Muscle of arm (tissue), 12 donors: ENCODE results near the gene OSBPL1A. TPM values are rescaled to one million over a fixed set of nuclear protein-coding genes. Genes with fewer than 3 reads are reported as not detected.
A peak's percentile ranks its signal among the peaks of the same experiment; 100 is the strongest.

Experiments used
- DNase-seq: peaks from one replicate; pipeline ENCODE4 v3.0.0-alpha.2; 2013
- polyA plus RNA-seq, 12 donors: library from polyadenylated mRNA; unstranded; fragments of 120-200 nt; gene quantifications; one replicate each; pipeline ENCODE4 v1.2.1, GENCODE V29; 2013; ENCODE audit not compliant: insufficient read length in 12 of 12

OSBPL1A gene
- polyA plus RNA-seq, 12 donors: 51.1 to 81.2 (median 59.8) TPM; not detected in 1

GRCh38 chr18:24346254-24346653 lies 51.4 kb downstream of the OSBPL1A start:
- no peak for DNase-seq

DNA sequence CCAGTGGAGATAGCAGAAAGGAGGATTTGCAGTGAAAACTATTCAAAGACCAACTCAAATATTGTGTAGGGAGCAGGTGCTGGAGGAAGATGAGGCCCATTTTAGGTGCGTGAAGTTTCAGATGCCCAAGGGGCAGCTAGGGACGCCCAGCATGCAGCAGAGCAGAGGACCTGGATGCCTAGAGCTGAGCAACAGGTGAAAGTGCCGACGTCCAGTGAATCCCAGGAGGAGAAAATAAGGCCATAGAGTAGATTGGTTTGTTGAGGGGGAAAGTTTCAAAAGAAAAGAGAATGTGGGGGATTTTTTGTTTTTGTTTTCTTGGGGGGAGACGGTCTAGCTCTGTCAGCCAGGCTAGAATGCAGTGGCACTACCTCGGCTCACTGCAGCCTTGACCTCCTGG lies 53.1 kb downstream of the OSBPL1A start:
- no peak for DNase-seq

DNA sequence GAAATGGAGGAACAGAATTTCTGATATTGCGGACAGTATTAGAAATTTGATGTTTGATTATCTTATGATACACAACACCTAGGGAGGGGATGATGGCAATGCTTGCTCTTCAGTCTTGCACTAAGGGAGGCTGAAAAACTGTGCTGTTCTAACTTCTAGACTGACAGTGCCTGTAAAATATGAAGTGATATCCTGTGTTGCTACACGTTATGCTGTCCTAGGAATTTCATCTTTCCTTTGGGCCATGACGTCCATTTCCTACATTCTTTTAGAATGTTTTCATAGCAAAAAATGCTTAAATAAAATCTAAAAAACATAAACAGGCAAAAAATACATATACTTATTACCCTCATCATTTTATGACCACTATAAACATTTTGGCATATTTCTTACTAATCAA lies 55.3 kb downstream of the OSBPL1A start:
- no peak for DNase-seq

- DNase-seq: no peak
Measured at GRCh38 chr18:24341361-24341760, 56.3 kb downstream of the OSBPL1A start.

DNA sequence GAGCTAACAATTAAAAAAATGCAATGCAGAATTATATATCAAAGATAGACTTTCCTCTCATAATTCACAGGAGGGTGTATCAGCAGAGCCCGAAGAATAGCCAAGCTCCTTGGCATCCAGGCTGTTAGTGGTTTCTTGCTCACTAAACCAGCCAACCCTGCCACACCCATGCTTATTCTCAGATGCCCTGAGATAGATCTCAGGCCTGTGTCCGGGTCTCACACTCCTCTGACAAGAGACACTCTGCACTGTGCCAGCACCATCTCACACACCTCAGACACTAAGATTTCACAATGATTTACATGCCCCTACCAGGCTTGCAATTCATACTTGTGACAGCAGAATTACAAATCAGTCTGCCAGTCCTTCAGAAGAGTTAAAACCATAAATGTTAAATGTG lies 64.5 kb downstream of the OSBPL1A start:
- DNase-seq: no peak

- DNase-seq: no peak
Measured at GRCh38 chr18:24326211-24326610, 71.4 kb downstream of the OSBPL1A start.

DNA sequence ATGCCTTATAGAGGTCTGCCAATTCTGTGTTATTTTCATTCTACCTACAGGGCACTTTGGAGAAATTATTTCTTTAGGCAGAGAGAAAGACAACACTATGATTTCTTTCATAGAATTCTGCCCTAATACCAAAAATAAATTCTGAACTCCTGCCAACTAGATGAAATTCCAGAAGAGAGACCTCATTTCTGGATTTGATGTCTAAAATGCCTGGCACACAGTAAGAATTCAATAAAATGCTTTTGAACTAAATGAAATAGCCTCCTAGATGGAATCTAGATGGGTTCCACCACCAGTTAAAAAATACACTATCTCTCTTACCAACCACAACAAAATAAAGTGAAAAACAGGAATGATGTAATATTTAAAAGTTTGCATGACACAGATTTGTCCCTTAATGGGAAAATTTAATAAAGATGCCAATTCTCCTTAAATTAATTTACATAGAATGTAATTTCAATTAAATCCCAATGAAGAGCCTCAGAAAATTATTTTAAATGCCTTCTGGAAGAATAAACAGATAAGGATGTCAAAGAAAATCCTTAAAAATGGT lies 75.0 kb downstream of the OSBPL1A start:
- DNase-seq: peak; percentile 27

- DNase-seq: no peak
Measured at GRCh38 chr18:24321071-24321470, 76.6 kb downstream of the OSBPL1A start.

DNA sequence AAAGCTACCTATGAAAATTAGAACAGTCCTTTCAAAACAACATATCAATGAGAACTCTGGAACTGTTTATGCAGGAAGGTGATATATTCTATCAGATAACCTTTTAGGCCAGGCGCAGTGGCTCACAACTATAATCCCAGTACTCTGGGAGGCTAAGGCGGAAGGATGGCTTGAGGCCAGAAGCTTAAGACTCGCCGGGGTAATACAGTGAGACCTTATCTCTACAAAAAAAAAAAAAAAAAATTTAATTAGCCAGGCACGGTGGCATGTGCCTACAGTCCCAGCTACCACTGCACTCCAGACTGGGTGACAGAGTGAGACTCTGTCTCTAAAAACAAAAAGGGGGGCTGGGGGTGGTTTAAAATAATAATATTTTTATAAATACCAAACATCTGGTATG lies 77.9 kb downstream of the OSBPL1A start:
- no peak for DNase-seq

DNA sequence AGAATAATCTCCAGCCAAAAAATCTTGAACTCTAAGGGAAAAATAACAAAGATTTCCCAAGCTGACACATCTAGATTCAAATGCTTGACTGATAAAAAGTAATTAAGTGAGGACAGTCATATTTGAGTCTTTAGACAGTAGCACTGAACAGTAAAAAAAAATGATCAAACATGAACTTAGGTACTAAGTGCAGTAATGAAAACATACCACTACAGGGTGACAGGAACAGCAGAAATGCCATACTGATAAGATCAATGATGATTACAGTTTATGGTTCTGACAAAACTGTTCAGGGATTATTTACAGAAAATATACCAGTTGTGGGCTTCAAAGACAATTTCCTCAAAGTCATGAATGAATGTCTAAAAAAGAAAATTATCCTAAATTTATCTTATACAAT lies 80.3 kb downstream of the OSBPL1A start:
- DNase-seq: no peak

- DNase-seq: no peak
Measured at GRCh38 chr18:24315170-24315569, 82.5 kb downstream of the OSBPL1A start.

GRCh38 chr18:24306201-24306600 lies 91.4 kb downstream of the OSBPL1A start:
- no peak for DNase-seq

DNA sequence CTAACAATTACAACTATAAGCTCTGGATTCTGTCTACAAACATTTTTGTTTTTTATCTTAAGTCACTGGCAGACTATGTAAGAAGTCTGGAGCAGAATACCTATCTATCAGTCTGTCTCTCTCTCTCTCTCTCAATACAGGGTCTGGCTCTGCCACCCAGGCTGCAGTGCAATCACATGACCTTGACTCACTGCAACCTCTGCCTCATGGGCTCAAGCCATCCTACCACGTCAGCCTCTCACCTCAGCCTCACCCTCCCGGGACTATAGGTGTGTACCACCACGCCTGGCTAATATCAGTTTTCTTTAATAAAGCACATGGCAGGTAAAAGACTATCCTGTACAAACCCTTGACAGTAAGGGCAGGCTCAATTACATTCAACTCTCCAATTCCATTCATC lies 96.9 kb downstream of the OSBPL1A start:
- DNase-seq: no peak

- no peak for DNase-seq
Measured at GRCh38 chr18:24296276-24296675, 101.3 kb downstream of the OSBPL1A start.

DNA sequence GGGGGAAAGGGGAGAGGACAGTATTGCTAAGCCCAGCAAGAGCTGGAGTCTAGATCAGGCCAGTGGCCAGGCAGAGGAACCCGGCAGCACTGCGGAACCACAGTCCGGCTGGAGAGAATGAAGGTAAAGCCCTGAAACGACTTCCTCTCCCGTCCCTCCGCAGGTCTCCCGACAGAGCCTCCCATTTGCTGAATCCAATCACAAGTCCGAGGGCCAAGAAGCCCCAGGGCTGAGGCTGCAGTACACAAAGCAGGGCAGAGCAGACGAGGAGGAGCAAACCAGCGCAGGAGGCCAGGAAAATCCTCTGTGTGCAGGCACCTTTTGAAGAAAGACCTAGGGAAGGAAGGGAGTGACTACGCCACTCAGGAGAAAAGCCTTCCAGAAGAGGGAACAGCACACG lies 104.4 kb downstream of the OSBPL1A start:
- no peak for DNase-seq

GRCh38 chr18:24278591-24278990 lies 119.0 kb downstream of the OSBPL1A start:
- no peak for DNase-seq

DNA sequence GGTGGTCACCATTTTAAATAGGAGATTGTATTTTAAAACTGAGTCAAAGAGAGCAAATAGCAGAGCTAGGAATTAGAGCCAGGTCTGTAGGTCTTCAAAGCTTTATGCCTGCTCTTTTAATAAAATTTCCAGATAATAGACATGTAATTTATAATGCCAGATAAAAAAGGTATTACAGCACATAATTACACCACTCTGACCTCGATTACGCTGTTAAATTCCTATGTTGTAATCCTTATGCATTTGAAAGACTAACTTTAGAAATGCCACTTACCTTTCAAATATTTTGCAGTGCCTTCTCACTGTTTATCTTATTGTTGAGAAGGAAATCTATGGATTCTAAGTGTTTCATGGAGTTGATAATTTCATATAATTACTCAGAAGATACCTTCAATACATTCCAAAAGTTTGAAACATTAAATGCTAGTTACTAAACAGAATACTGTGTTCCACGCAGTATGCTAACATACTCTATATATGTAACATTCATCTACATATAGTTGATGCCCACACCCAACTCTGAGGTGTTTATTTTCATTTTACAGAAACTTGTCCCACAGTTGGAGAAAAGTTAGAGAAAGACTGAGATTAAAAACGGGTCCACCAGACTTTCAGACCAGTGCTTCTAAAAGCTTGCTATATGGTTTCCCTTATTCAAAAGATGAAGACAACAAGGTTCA lies 120.0 kb downstream of the OSBPL1A start:
- no peak for DNase-seq

DNA sequence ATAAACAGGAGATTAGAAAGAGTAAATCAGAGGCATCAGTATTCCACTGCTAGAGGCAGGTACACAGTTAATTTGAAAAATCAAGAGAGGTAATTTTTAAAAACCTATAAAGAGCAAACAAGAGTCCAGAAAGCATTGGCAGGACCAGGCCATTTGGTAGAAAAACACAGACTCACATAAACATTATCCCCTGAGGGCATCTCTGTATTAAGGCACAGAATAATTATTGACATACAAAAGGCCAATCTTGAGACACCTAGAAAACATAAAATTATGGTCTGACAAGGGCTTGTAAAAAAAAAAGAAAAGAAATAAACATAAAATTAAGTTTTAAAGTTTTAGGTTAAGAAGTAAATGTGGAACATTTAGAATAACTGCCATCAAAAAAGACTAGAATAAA lies 120.6 kb downstream of the OSBPL1A start:
- no peak for DNase-seq

- DNase-seq: peak; percentile 12
Measured at GRCh38 chr18:24274837-24275236, 122.8 kb downstream of the OSBPL1A start.

DNA sequence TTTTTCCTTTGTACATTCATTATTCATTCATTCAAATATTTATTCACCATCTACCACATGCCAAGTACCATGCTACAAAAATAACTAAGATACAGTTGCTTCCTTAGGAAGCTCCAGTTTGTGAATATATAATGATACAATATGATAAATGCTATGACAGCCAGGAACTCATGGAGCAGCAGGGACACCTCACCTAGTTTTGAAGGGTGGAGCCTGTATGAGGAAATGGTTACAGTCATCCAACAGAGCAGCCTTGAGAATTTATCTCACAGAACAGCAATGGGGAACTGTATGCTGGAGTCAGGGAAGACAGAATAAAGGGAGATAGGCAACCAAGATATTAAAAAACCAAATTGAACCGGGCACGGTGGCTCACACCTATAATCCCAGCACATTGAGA lies 124.0 kb downstream of the OSBPL1A start:
- DNase-seq: no peak

GRCh38 chr18:24272229-24272525 lies 125.4 kb downstream of the OSBPL1A start:
- no peak for DNase-seq

DNA sequence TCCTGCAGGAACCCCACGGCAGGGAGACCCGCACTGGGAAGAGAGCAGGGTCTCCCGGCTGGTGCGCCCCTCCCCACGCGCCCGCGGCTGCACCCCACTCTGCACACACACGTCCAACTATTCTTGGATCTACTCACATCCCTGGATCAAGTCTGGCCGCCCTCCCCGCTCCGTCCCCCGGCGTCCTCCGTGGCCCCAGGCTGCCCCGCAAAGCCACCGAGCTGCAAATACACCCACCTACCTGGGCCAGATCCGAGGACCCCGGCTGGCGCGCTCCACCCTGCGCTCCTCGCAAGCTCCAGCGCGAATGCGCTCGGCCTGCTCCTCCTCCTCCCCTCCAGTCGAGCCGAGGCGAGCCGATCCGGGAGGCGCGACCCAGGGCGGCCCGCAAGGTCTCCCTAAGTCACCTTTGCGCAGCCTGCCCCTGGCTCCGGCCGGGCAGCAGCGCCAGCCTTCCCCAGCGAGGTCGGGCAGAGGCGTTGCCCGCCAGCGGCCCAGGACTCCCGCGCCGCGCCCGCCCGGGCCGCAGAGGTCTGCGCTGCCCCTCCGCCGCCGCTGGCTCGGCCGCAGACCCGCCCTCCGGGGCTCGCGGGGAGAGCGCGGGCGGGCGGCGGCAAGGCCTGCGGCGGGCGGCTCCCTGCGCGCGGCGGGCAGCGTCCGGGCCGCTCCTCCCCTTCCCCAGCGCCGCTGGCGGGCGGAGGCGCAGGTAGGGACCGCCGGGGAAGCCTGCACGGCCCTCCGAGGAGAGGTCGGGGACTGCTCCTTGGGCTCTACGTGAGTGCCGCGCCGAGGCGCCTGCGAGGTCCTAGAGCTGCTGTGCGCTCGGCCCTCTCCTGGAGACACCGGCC lies 126.0 kb downstream of the OSBPL1A start:
- peak; percentile 75 for DNase-seq

GRCh38 chr18:24270937-24271380 lies 126.7 kb downstream of the OSBPL1A start:
- peak; percentile 58 for DNase-seq
